HG03469 (cell line): Measurements from ENCODE around the gene TRIM25.

ENCODE experiments used
- ATAC-seq: cut with Tn5 transposase; IDR thresholded peaks from one replicate; pipeline ENCODE4 v1.9.1; 2021; ENCODE audit warnings: mild to moderate bottlenecking, moderate library complexity, moderate number of reproducible peaks; ENCODE audit not compliant: unreplicated experiment

The TRIM25 gene

DNA sequence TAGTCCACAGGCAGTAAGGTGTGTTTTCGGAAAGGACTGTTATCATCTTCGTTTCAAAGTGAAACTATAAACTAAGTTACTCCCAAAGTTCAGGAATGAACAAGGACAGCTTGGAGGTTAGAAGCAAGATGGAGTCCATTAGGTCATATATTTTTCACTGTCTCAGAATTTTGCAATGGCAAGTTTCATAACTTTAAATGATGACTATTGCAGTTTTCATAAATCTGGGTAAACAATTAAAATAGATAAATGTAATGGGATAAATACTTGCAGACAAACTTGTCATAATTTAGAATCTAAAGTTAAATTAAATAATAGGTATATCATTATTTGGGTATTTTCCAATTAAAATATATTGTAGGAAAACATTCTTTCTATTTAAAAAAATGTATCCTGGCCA lies 14.7 kb upstream of the TRIM25 start:
- ATAC-seq: no peak

DNA sequence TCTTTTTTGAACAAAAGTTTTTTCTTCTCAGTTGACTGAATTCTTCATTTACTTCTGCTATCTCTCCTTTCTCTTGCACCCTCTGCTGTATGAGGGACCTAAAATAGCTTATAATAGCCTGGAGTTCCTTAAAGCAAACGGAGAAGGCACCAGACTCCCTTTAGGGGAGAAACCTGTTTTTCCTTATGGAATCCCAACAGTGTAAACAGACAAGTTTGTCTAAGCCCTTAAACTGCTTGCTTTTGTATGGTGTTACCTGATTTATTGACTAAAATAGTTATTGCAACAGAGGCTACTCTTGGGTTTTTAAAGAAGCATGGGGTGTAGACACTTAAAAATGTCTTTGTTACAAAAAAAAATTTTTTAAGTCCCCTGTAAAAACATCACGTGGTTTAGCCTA lies 12.9 kb upstream of the TRIM25 start:
- ATAC-seq: no peak

DNA sequence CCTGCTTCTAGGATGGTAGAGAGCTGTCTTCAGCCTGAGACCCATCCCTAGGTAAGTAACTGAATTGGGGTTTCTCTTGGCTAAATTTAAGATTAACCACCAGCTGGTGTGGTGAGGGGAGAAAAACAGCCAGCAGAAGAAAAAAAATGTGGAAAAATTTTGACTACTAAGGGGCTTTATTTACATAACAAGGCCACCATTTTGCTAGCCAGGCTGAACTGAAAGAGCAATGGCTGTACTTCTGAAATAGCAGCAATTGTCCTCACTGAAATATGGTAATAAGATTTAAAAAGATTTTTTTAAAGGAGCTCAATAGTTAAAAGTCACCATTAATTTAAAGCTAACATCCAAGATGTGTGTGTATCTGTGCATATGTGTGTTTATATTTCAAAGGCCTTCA lies 12.4 kb upstream of the TRIM25 start:
- no peak for ATAC-seq

DNA sequence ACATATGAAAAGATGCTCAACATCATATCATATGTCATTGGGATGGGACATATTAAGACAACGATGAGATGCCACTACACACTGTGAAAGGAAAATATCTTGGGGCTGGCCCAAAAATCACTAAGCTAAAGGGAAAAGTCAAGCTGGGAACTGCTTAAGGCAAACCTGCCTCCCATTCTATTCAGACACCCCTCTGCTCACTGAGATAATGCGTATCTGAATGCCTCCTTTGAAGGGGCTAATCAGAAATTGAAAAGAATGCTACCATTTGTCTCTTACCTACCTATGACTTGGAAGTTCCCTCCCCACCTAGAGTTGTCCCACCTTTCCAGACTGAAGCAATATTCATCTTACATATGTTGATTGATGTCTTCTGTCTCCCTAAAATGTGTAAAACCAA lies 11.2 kb upstream of the TRIM25 start:
- ATAC-seq: no peak

DNA sequence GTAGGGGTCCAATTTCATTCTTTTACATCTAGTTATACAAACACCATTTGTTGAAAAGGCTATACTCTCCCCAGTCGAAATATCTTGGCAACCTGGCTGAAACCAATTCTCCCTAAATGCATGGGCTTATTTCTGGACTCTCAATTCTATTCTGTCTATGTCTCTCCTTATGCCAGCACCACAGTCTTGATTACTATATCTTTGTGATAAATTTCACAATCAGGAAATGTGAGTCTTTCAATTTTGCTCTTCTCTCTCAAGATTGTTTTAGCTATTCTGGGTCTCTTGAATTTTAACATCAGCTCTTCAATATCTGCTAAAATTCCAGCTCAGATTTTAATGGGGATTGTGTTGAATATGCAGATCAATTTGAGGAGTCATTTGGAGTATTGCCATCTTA lies 5.9 kb upstream of the TRIM25 start:
- ATAC-seq: no peak

DNA sequence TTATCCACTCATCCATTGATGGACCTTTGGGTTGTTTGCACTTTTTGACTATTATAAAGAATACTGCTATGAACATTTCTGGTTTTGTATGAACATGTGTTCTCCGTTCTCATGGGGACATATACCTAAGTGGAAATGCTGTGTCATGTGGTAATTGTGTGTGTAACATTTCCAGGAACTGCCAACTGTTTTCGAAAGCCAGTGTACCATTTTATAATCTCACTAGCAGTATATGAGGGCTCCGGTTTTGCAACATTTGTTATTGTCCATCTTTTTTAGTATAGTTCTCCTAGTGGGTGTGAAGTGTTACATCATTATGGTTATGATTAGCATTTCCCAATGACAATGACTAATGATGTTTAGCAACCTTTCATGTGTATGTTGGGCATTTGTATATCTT lies 5.1 kb upstream of the TRIM25 start:
- ATAC-seq: no peak

DNA sequence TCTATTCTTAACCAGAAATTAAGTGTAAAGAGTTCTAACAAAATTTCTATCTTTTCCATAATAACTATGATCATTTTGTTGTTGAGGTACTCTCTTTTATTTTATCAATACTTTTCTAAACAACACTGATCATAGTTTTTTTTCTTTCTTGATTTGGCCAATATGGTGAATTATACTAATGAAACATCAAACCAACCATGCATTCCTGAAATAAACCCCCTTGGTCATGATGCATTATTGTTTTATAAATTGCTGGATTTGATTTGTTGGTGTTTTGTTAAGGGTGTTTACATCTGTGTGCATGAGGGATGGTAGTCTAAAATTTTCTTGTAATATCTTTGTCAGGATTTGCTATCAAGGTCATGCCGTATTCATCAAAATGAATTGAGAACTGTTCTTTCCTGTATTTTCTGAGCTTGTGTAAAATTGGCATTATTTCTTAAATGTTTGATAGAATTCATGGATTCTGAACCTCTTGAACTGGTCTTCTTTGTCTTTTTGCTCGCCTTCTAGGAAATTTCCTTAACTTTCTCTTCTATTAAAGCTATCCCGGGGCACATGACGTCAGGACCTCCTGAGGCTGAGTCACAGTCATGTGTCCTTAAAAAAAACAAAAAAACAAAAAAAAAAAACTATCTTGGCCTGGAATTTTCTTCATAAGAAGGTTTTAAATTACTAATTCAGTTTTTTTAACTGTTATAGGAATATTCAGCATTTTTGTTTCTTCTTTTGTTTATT lies 3.9 kb upstream of the TRIM25 start:
- no peak for ATAC-seq

DNA sequence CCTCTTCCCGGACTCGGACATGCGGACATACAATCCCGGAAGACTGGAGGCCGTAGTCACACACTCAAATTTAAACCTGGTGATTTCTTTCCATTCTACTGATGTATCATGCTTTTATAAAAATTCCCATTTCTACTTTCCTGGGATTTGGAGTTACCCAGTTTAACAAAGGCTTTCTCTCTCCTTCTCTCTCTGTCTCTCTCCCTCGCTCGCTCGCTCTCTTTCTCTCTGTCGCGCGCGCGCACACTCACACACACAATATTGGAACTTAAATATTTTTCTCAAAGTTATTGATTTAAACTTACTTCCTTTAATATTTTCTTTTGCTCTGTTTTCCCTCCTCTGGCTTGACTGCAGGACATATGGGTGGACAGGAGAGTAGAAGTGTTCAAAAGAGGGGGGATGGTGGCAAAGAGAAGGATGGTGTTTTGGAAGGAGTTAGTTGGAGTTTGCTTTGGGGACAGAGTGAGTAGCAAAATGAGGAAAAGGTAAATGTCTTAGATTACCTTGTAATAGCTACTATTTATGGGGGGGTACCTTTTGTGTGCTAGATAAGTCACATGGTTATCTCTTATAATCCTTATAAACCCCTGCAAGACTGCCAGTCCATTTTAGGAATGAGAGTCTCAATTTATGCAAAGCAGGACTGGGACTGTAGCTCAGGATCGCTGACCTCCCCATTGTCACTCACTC lies 878 bp upstream of the TRIM25 start:
- ATAC-seq: no peak

DNA sequence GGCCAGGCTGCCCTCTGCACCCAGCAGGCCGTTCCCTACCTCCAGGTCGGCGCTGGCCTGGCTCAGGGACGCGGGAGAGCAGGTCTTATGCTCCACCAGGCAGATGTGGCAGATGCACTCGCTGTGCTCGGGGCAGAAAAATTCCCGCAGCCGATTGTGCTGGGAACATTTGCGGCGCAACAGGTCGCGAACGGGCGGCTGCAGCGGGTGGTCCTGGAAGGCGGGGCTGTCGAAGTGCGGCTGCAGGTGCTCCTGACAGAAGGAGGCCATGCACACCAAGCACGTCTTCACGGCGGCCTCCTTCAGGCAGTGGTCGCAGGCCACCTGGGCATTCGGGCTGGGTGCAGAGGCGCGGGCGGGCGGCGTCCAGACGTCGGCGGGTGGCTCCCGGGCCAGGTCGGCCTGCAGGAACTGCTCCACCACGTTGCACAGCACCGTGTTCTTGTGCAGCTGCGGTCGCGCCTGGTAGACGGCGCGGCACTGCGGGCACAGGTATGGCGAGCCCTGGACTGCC lies 439 bp downstream of the TRIM25 start:
- ATAC-seq: peak; percentile 15

DNA sequence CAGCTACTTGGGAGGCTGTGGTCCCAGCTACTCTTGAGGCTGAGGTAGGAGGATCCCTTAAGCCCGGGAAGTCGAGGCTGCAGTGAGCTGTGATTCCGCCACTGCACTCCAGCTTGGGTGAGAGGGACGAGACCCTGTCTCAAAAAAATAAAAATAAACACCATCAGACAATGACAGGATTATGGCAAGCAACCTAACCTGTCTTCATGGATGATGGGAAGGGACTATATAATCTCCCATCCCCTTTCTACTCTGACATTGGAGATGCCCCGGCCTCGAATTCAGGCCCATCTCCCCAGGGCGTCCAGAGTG lies 893 bp downstream of the TRIM25 start:
- no peak for ATAC-seq

DNA sequence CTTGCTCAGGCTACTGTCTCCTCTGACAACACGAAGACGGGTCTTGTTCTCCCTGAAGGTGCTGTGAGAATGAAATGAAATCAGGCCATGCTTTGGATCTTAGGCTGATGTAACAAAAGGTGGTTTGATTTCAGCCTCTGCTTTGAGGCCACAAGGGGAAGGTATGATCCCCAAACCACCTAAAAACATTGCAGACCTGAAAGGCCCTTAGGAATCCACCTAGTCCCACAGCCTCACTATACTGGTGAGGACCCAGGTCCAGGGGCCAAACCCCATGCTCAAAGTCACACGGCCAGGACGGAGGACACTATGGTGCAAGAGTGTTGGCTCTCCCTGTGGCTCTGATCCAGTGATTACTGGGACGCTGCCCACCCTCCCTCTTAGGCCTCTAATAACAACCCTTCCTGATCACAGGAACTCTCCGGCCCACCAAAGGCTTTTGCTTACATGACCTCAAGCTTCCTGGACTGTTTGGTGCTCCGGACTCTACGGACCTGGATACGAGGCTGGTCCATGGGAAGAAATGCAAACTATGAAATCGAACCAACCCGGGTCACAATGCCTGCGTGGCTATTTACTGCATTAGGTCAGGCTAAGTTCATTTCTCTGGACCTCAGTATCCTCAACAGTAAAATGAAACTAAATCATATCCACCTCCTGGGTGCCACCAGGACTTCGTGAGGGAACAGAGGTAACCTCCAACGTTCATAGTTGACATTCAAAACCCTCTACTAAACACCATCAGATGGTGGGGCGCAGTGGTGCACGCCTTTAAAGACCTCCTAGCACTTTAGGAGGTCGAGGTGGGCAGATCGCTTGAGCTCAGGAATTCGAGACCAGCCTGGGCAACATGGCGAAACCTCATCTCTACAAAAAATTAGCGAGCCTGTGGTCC lies 1.5 kb downstream of the TRIM25 start:
- no peak for ATAC-seq

DNA sequence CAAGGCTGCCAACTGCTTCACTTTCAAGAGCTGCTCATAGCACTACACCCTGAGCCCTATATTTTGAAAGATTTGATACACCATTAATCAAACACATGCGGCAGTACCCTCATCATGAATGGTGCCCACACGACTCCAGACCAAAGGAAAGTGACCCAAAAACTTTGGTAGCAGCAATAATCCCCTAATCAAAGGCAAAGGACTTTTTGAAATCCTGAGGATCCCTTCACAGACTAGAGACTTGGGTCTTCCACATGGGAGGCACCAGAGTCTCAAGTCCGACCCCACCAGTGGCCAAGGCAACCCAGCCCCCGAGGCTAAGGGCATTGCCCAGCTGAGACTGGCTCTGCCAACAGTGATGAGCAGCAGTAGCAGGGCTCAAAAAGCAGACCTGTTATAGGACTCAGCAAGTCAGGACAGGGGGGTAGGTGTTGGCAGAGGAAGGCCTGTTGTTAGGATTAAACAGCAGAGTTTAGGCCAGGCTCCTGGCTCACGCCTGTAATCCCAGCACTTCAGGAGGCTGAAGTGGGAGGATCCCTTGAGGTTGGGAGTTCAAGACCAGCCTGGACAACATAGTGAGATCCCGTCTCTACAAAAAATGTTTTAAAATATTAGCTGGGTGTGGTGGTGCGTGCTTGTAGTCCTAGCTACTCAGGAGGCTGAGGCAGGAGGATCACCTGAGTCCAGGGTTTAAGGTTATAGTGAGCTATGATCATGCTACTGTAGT lies 3.2 kb downstream of the TRIM25 start:
- no peak for ATAC-seq

DNA sequence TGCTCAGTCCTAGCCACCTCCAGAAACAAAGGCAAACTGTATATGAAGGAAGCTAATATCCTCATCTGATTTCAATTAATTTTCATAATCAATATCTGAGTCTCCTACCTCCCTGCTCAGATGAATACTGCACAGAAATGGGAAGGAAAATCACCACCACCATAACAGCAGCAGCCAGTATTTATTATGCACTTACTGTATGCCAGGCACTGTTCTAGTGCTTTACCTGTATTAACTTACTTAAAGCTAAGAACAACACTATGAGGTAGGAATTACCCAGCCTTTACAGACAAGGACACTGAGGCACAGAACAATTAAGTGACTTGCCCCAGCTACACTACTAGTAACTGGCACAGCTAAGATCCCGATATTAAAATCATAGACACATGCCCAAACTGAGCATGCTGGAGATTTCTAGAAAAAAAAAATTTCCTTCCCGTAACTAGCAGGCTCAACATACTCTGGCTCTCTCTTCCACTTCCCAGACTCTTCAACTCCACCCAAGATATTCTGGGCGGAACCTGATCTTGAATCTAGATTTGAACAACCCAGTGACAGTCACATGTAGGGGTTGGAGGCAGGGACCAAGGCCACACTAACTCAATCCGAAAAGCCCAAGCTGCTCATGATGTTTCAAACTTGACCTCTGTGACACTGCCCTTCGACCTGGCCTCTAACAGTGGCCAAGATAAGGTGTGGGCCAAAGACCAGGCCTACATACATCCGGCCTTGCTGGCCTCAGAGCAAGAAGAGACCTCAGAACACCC lies 3.9 kb downstream of the TRIM25 start:
- ATAC-seq: no peak

DNA sequence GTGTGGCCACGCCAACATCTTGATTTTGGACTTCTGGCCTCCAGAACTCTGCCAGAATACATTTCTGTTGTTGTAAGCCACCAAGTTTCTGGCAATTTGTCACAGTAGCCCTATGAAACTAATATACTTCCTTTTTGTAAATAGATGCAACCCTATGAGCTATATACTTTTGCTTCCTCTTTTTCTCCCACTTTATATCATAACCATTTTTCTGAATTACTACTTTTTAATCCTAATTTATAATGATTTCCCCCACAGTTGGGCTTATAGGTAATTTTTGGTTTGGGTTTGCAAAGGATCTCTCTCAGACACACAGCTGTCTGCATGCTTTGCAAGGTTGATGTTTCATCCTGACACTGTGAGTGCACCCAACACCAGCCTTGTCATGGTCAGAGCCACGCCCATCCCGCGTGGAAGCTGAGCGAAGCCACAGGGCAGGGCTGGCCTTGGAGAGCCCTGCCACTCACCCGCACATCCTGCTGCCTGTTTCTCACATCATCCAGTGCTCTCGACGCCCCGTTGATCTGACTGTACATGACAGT lies 5.8 kb downstream of the TRIM25 start:
- peak; percentile 84 for ATAC-seq

DNA sequence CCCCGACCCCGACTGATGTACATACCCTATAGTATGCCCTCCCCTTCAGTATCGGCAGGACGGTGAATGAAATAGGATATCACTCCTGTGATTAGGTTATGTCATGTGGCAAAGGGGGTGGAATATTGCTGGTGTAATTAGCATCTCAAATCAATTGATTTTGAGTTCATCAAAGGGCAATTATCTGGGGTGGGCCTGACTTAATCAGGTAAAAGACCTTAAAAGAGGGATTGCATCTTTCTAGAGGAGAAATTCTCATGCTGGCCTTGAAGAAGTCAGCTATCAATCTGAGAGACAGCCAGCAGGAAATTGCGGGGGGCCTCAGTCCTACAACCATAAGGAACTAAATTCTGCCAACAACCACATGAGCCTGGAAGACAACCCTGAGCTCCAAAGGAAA lies 10.3 kb downstream of the TRIM25 start:
- ATAC-seq: no peak

DNA sequence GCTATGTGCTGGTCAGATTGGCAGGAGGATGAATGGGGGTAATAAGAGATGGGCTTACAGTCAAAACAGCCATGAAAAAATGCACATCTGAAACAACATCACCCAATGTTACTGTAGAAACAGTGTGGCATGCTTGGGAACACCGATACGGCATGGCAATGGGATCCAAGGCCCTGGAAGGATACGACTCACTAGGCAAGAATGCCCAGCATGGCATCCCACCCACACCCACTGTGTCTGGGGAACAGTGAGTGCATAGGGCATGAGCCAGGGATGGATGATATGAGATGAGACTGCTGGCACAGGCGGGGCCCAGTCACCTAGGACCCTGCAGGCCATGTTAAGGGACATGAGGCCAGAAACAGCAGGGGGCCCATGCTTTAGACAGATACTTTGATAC lies 11.5 kb downstream of the TRIM25 start:
- no peak for ATAC-seq

DNA sequence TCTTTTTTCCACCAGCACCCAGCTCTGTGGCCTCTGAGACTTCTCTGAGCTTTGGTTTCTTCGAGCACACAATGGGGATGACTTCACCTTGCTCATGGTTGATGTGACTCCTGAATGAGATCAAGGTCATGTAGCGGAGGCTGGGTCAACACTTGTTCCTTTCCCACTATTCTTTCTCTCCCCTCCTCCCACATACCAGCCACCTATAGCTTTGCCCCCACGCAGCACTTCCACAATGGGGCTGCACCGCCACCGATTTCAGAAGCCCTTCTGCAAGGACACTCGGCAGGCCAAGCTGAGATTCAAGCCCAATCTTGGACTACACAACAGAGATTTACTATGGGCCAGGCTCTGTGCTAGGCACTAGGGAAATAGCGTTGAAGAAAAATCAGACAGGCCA lies 14.4 kb downstream of the TRIM25 start:
- ATAC-seq: no peak

DNA sequence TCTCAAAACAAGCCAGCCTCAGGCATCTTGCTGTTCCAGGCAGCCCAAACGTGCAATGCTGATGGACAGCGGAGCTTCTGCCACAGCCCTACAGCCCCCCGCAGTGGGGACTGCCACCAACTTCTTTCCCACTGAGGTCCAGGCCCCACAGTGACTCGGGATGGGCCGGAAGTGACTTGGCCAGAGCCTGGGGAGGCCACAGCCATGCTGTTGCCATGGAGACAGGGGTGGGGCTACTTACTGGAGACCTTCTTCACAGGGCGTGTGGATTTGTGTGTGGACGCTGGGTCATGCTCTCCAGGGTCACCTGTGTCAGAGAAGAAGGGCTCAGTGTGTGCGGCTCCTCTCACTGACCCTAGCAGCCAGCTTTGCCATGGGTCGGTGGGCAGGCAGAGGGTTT lies 15.0 kb downstream of the TRIM25 start:
- no peak for ATAC-seq

DNA sequence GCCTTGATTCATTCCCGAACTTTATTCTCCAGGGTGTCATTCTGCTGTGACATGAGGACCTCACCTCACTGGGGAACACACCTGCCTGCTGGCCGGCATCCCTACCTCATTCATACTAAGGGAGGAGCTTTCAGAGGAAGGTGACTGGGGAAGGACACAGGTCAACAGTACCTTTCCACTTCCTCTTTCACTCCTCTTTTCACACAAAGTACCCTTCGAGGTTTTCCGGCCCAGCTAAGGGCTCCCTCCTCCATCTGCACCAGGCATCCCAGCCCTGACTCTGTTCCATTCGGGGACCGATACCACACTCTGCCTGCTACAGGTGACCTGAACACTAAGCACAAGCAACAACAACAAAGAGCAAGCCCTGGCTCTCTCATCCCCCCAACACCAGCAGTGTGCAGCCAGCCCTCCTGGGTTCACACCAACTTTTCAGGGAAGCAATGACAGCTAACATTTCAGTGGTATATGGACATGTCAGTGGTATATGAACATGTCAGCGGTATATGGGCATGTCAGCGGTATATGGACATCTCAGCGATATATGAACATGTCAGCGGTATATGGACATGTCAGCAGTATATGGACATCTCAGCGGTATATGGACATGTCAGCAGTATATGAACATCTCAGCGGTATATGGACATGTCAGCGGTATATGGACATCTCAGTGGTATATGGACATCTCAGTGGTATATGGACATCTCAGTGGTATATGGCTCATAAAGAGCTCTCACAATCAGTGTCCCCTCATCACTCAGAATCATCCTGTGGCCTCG lies 16.0 kb downstream of the TRIM25 start:
- ATAC-seq: no peak
